ENCODE data around the gene NSMCE1. TPM values are rescaled to one million over a fixed set of nuclear protein-coding genes. Genes with fewer than 3 reads are reported as not detected.

The NSMCE1 gene
- total and polyA plus RNA-seq, 4 donors, result 16.5 to 39.0 (median 21.7) TPM

DNA sequence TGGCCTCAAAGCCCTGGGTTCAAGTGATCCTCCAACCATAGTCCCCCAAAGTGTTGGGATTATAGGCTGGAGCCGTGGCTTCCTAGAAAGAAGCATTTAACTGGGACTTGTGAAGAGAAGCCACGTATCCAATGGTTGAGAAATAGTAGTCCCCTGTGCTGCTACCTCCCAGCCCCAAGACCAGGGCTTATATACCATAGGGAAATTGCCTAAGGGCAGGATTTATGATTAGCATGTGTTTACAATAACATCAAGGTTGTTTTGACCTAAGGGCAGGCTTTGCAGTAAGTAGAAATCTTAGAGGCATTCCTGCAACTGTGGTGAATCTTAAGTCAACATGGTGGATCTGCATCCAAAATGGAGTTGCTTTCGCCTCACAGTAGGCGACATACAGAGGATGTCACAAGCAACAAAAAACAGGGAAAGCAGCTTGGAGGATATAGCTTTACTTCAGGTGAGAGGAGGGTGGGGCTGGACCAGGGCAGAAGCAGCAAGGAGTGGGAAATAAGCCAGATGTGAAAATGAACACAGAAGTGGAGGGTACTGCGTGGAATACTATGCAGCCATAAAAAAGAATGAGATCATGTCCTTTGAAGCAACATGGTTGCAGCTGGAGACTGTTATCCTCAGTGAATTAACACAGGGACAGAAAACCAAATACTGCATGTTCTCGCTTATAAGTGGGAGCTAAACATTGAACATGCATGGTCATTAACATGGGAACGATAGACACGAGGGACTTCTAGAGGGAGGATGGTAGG is 18.7 kb upstream of the NSMCE1 start:
- WGBS, result 97% methylated on average over 8 of the region's 8 CpGs
- TF ChIP-seq FOXA2 (IDR thresholded peaks at IDR 0.05) (no peak), EGR1 (IDR thresholded peaks at IDR 0.05; ENCODE audit: low read depth in 2 of 2) (no peak), GABPA (IDR thresholded peaks at IDR 0.05 in 1 of 2, conservative IDR thresholded peaks at IDR 0.05 in 1 of 2) (no peak), FOXA1 (IDR thresholded peaks at IDR 0.05) (no peak), YY1 (IDR thresholded peaks at IDR 0.05) (no peak), NR2F2 (IDR thresholded peaks at IDR 0.05) (no peak), RXRA (IDR thresholded peaks at IDR 0.05) (no peak), SP1 (IDR thresholded peaks at IDR 0.05) (no peak), JUND (IDR thresholded peaks at IDR 0.05) (no peak), TAF1 (conservative IDR thresholded peaks at IDR 0.05) (no peak), HNF4A (conservative IDR thresholded peaks at IDR 0.05) (no peak), RAD21 (IDR thresholded peaks at IDR 0.05) (no peak), HNF4G (IDR thresholded peaks at IDR 0.05) (no peak)
- TF ChIP-seq, protein P1, sequence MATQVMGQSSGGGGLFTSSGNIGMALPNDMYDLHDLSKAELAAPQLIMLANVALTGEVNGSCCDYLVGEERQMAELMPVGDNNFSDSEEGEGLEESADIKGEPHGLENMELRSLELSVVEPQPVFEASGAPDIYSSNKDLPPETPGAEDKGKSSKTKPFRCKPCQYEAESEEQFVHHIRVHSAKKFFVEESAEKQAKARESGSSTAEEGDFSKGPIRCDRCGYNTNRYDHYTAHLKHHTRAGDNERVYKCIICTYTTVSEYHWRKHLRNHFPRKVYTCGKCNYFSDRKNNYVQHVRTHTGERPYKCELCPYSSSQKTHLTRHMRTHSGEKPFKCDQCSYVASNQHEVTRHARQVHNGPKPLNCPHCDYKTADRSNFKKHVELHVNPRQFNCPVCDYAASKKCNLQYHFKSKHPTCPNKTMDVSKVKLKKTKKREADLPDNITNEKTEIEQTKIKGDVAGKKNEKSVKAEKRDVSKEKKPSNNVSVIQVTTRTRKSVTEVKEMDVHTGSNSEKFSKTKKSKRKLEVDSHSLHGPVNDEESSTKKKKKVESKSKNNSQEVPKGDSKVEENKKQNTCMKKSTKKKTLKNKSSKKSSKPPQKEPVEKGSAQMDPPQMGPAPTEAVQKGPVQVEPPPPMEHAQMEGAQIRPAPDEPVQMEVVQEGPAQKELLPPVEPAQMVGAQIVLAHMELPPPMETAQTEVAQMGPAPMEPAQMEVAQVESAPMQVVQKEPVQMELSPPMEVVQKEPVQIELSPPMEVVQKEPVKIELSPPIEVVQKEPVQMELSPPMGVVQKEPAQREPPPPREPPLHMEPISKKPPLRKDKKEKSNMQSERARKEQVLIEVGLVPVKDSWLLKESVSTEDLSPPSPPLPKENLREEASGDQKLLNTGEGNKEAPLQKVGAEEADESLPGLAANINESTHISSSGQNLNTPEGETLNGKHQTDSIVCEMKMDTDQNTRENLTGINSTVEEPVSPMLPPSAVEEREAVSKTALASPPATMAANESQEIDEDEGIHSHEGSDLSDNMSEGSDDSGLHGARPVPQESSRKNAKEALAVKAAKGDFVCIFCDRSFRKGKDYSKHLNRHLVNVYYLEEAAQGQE (IDR thresholded peaks at IDR 0.05), result no peak
- TF ChIP-seq, protein P2, sequence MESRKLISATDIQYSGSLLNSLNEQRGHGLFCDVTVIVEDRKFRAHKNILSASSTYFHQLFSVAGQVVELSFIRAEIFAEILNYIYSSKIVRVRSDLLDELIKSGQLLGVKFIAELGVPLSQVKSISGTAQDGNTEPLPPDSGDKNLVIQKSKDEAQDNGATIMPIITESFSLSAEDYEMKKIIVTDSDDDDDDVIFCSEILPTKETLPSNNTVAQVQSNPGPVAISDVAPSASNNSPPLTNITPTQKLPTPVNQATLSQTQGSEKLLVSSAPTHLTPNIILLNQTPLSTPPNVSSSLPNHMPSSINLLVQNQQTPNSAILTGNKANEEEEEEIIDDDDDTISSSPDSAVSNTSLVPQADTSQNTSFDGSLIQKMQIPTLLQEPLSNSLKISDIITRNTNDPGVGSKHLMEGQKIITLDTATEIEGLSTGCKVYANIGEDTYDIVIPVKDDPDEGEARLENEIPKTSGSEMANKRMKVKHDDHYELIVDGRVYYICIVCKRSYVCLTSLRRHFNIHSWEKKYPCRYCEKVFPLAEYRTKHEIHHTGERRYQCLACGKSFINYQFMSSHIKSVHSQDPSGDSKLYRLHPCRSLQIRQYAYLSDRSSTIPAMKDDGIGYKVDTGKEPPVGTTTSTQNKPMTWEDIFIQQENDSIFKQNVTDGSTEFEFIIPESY (IDR thresholded peaks at IDR 0.05), result no peak
- TF ChIP-seq, protein P3, sequence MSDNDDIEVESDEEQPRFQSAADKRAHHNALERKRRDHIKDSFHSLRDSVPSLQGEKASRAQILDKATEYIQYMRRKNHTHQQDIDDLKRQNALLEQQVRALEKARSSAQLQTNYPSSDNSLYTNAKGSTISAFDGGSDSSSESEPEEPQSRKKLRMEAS (IDR thresholded peaks at IDR 0.05), result no peak
- TF ChIP-seq, protein P4, sequence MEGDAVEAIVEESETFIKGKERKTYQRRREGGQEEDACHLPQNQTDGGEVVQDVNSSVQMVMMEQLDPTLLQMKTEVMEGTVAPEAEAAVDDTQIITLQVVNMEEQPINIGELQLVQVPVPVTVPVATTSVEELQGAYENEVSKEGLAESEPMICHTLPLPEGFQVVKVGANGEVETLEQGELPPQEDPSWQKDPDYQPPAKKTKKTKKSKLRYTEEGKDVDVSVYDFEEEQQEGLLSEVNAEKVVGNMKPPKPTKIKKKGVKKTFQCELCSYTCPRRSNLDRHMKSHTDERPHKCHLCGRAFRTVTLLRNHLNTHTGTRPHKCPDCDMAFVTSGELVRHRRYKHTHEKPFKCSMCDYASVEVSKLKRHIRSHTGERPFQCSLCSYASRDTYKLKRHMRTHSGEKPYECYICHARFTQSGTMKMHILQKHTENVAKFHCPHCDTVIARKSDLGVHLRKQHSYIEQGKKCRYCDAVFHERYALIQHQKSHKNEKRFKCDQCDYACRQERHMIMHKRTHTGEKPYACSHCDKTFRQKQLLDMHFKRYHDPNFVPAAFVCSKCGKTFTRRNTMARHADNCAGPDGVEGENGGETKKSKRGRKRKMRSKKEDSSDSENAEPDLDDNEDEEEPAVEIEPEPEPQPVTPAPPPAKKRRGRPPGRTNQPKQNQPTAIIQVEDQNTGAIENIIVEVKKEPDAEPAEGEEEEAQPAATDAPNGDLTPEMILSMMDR (IDR thresholded peaks at IDR 0.05; ENCODE audit: low read depth, low read length, missing input control), result no peak
- TF ChIP-seq, protein P5, sequence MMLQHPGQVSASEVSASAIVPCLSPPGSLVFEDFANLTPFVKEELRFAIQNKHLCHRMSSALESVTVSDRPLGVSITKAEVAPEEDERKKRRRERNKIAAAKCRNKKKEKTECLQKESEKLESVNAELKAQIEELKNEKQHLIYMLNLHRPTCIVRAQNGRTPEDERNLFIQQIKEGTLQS (IDR thresholded peaks at IDR 0.05), result no peak
- Histone ChIP-seq H3K27ac (ENCODE audit: low read depth in 1 of 2, low read length in 2 of 2) (no peak overlapping the region), H3K4me3 (ENCODE audit: low read depth in 1 of 3, low read length in 3 of 3) (no peak overlapping the region), H3K9me3 (ENCODE audit: control insufficient read depth in 4 of 4, low read length in 3 of 4) (no peaks in the 10 kb centered on the region), H3K36me3 (ENCODE audit: control insufficient read depth in 4 of 4, insufficient read depth in 3 of 4, low read depth in 1 of 4, low read length in 3 of 4) (no peaks in the 10 kb centered on the region), H3K4me1 (ENCODE audit: control insufficient read depth in 4 of 4, insufficient read depth in 4 of 4, low read length in 3 of 4) (no peaks in the 10 kb centered on the region), H3K9ac (ENCODE audit: low read depth in 1 of 2, low read length in 2 of 2) (no peak overlapping the region), H3K27me3 (ENCODE audit: control insufficient read depth in 4 of 4, insufficient read depth in 4 of 4, low read length in 3 of 4) (no peaks in the 10 kb centered on the region)
- DNase-seq (ENCODE audit: low spot score), result no peak
